GM21381 (cell line): ENCODE measurements around the gene BCAP29.
"Not testable (repeated sequence)": the region's sequence is repeated elsewhere in the genome, so short reads cannot be mapped to it uniquely, and the experiment has no call there.

Source experiments
- ATAC-seq: cut with Tn5 transposase; IDR thresholded peaks from one replicate; pipeline ENCODE4 v1.9.1; 2021; ENCODE audit warnings: mild to moderate bottlenecking, moderate library complexity; ENCODE audit not compliant: unreplicated experiment

The BCAP29 gene

GRCh38 chr7:107579885-107580715 lies at the start of gene BCAP29:
Gene BCAP29, plus strand, starts transcription at chr7:107580246. Its CDS starts 527 bp downstream, at chr7:107580773.
- ATAC-seq, result peak; percentile 94

DNA sequence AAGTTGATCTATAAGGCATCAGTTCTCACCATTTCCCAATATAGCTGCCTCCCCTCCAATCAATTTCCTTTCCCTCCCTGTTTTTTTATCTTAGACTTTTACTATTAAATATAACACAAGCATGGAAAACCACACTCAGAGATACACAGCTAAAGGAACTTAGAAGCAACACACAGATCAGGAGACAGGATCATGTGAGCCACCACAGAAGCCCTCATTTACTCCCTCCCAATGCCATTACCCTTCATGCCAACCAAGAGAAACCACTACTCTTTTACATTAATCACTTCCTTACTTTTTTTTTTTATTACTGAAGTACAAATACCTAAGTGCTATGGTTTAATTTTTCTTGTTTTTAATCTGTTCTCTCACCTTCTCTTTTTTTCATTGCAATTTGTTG lies 49.3 kb upstream of the BCAP29 start:
- no peak for ATAC-seq

- ATAC-seq, result no peak
Measured at GRCh38 chr7:107534139-107534538, 45.9 kb upstream of the BCAP29 start.

DNA sequence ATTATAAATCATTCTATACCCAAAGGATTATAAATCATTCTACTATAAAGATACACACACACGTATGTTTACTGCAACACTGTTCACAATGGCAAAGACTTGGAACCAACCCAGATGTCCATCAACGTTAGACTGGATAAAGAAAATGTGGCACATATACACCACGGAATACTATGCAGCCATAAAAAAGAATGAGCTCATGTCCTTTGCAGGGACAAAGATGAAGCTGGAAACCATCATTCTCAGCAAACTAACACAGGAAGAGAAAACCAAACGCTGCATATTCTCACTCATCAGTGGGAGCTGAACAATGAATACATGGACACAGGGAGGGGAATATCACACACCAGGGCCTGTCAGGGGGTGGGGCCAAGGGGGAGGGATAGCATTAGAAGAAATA lies 42.8 kb upstream of the BCAP29 start:
- ATAC-seq, result not testable (repeated sequence)

DNA sequence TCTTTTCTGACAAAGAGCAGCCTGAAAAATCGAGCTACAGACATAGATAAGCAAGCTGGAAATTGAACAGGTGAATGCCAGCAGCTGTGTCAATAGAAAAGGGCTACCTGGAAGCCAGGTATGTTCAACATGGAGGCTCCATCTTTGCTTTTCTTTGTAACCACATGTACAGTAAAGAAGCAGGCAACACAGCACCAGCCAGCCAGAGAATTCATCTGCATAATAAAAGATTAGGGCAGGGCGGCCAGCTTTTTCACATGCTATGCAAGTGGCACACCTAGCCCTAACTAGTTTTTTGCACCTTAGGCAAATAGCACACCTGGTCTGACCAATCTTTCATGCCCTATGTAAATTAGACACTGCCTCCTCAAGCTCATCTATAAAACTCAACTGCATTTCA lies 42.0 kb upstream of the BCAP29 start:
- ATAC-seq, result no peak

GRCh38 chr7:107543338-107543993 lies 36.6 kb upstream of the BCAP29 start:
- no peak for ATAC-seq

- ATAC-seq, result no peak
Measured at GRCh38 chr7:107544848-107545591, 35.0 kb upstream of the BCAP29 start.

DNA sequence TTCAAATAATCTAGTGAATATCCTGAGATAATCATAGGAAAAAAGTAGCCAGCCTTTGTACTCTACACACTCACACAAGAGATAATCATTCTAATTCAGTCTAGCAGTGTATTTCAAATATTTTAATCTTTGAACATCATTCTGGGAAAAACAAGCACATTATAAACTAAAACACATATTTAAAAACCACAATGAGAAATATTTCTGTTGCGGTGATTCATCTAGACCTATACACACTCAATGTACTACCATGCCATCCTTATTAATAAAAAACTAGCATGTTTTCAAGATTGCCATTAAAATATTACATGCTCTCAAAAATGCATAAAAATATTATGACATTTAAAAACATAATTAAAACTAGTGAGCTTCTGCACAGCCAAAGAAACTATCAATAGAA lies 28.1 kb upstream of the BCAP29 start:
- ATAC-seq, result no peak

GRCh38 chr7:107555893-107556292 lies 24.2 kb upstream of the BCAP29 start:
- ATAC-seq, result no peak

DNA sequence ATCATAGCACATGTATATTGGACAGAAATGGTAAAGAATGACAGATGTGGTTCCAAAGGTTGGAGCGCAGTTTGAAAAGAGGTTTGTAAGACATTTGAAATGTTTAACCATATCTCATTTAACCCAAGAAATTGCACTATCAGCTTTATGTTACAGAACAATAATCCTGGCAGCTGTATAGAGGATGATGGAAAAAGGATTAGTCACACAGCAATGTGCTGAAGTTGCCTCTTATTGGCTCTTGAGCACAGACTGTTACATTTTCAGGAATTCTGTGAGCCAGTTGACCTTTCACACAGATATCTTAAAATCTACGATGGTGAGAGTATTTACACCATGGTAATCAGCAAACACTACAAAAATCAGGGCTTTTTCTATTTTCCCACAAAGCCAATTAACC lies 20.2 kb upstream of the BCAP29 start:
- no peak for ATAC-seq

DNA sequence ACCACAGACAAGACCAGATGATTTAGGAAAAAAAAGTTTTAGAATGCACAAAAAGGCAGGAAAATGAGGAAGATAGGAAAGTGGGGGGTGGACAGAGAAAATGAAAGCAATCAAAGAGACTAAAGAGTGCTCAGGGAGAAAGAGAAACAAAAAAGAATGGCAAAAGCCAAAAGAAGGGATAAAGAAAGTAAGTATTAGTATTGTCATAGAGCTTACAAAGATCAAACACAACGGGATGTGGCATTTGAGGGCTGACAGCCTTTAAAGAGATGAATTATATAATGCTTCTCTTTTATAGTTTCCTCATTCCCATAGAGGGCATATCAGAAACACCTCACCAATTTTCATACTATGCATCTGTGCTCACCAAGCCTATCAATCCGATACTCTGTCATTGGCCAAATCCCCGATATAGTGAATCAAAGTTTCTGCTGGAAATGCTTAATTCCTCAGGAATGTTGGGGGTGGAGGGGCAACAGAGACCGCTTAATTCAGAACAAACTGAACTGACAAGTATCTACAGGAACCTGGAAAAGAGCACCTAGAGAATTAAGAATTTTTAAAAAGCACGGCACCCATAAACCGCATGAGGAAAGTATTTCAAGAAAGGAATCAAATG lies 19.0 kb upstream of the BCAP29 start:
- ATAC-seq, result no peak

- ATAC-seq, result peak; percentile 52
Measured at GRCh38 chr7:107563081-107563774, 16.8 kb upstream of the BCAP29 start.

DNA sequence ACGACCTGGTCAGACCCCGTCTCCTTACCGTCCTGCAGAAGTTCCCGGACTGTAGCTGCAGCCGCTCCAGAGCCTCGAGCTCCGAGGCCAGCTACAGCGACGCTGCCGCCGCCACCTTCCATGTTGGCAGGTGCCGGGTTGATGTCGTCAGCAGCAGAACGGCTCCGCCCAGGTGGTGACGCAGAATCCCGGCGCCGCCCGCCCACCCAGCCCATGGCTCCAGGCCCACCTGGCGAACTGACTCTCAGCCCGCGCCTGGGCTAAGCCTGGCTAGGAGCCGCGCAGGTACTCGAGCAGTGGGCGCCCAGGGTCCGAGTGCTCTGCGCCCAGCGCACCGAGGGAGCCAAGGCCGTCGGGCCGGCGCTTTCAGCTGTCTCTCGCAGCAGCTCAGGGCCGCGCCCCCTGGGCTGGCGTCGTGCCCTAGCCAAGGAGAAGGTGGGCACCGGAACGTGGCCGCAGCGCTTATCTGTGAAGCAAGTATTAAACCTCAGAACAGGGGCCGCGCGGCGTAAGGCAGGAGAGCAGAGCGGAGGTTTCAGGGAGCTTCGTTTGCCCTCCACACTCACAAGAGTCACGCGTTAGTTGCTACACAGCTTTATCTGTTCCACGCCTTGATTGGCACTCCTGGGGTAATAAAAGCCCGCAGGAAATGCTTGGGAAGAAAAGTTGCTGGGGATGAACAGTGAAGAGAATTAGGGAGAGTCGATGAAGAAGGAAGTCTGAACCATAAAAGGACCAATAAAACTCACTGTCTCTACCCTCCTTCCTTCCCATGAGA lies 16.1 kb upstream of the BCAP29 start, which contains the start of the genes COG5 and DUS4L:
COG5 (minus strand) TSS at position 146 of the 778 bp plus-strand sequence; CDS start at position 122, 24 bp downstream.
DUS4L (plus strand) TSS at position 197 of the 778 bp plus-strand sequence. CDS start 3,100 bp downstream, outside the sequence.
- peak; percentile 97 for ATAC-seq

DNA sequence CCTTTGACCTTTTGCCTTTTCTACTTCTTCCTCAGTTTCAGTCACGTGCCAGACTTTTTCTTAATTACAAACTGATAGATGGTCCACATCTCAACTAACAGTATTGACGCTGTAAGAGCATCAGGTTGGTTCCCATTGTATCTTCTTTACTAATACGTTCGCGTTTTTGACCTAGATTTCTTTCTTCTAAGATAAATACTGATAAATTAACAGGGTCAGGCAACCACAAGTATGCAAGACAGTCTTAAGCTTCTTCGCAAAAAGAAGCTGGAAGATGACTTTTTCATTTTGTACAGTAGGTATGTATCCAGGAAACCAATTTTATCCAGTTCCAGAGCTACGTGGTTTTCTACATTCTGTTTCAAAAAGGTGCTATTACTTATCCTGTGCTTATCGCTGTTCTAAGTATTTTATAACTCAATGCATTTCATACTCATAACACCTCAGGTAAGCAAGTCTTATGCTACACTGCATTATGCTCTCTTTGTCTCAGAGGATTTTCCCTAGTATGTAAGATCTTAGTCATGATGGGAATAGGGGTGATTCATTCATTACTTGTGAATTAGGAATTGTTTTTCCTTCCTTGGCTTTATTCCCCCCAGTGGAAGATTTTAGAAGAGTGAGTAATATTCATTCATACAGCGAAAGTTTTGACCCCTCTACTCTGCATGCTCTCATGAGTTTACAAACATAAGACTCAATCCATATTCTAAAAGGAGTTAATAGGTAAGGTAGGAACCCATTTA lies 15.3 kb upstream of the BCAP29 start:
- ATAC-seq, result peak; percentile 6

DNA sequence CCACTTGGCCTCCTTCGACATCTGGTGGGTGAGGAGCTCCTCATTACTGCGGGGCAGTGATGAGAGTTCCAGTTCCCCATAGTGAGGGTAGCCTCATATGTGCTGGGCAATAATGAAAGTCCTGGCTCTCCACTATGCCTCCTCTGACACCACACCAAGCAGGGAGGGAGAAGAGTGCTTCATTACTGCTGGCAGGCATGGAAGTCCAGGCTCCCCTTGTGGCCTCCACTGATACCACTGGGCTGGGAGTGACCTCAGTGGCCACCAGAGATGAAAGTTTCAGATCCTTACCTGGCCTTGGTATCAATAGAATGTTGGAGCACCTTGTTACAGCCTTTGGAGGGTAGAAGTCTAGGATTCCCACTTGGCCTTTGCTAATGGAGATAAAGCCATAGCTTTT lies 9.7 kb upstream of the BCAP29 start:
- ATAC-seq, result no peak

DNA sequence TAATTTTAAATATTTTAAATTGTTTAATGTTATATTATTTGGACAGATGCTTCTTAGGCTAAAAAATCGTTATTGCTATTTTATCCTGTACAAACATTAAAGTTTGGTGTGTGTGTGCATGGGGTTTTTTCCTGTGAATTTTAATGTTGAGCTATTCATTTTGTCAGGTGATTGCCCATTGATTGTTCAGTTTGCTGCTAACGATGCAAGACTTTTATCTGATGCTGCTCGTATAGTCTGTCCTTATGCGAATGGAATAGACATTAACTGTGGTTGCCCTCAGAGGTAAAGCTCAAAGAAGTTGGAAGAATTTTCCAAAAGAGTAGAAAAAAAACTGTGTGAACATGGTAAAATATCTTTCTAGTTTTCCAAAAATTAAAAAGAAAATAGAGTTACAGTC lies 6.5 kb upstream of the BCAP29 start:
- no peak for ATAC-seq

- no peak for ATAC-seq
Measured at GRCh38 chr7:107579554-107579884, 527 bp upstream of the BCAP29 start.

- ATAC-seq, result no peak
Measured at GRCh38 chr7:107580716-107581383, 804 bp downstream of the BCAP29 start.
